Osteocyte (in vitro differentiated cells): ENCODE measurements around the gene PTPRS. TPM values are rescaled to one million over a fixed set of nuclear protein-coding genes. Genes with fewer than 3 reads are reported as not detected.

Source experiments
- DNase-seq: peaks from one replicate; pipeline ENCODE4 v3.0.0; 2021; ENCODE audit warnings: mixed read lengths; ENCODE audit not compliant: unreplicated experiment; ENCODE audit errors: extremely low spot score
- H3K27ac Mint-ChIP-seq: one replicate; pipeline ENCODE4 v1.8.0; 2021; ENCODE audit warnings: mild to moderate bottlenecking, mixed read lengths; ENCODE audit not compliant: unreplicated experiment
- H3K27me3 Mint-ChIP-seq: one replicate; pipeline ENCODE4 v1.8.0; 2021; ENCODE audit warnings: mixed read lengths; ENCODE audit not compliant: unreplicated experiment
- H3K36me3 Mint-ChIP-seq: one replicate; pipeline ENCODE4 v1.8.0; 2021; ENCODE audit warnings: mixed read lengths; ENCODE audit not compliant: unreplicated experiment
- H3K4me1 Mint-ChIP-seq: one replicate; pipeline ENCODE4 v1.8.0; 2021; ENCODE audit warnings: mixed read lengths; ENCODE audit not compliant: unreplicated experiment
- H3K4me3 Mint-ChIP-seq: one replicate; pipeline ENCODE4 v1.8.0; 2021; ENCODE audit warnings: mild to moderate bottlenecking, moderate library complexity, mixed read lengths; ENCODE audit not compliant: unreplicated experiment
- H3K9me3 Mint-ChIP-seq: one replicate; pipeline ENCODE4 v1.8.0; 2021; ENCODE audit warnings: mixed read lengths; ENCODE audit not compliant: unreplicated experiment
- CTCF ChIP-seq: fragments of 200-600 bp; sonication (generic); IDR thresholded peaks from 2 replicates; pipeline ENCODE4 v1.5.0; 2021; ENCODE audit warnings: antibody characterized with exemption, mild to moderate bottlenecking, moderate library complexity
- total RNA-seq: library from RNA; stranded (reverse); gene quantifications from 2 replicates; pipeline ENCODE4 v1.2.1, GENCODE V29; 2021

The PTPRS gene
- total RNA-seq, 1 donor from 2014 or later, result 185 TPM

- peaks cover 2% of the 10 kb centered on the region for H3K4me1 Mint-ChIP-seq
- no peaks in the 10 kb centered on the region for H3K27me3 Mint-ChIP-seq
- H3K9me3 Mint-ChIP-seq, result no peaks in the 10 kb centered on the region
- no peaks in the 10 kb centered on the region for H3K36me3 Mint-ChIP-seq
- no peak overlapping the region for H3K27ac Mint-ChIP-seq
- no peak for TF ChIP-seq CTCF
- no peak overlapping the region for H3K4me3 Mint-ChIP-seq
- no peak for DNase-seq
Observed at GRCh38 chr19:5313307-5313706, 27.3 kb downstream of the PTPRS start.

- no peak overlapping the region for H3K27ac Mint-ChIP-seq
- H3K4me3 Mint-ChIP-seq, result no peak overlapping the region
- H3K27me3 Mint-ChIP-seq, result no peaks in the 10 kb centered on the region
- no peak for DNase-seq
- no peaks in the 10 kb centered on the region for H3K9me3 Mint-ChIP-seq
- peaks cover 2% of the 10 kb centered on the region for H3K4me1 Mint-ChIP-seq
- no peak for TF ChIP-seq CTCF
- no peaks in the 10 kb centered on the region for H3K36me3 Mint-ChIP-seq
Observed at GRCh38 chr19:5312058-5312457, 28.6 kb downstream of the PTPRS start.

- no peaks in the 10 kb centered on the region for H3K4me1 Mint-ChIP-seq
- H3K36me3 Mint-ChIP-seq, result no peaks in the 10 kb centered on the region
- H3K27ac Mint-ChIP-seq, result no peak overlapping the region
- H3K27me3 Mint-ChIP-seq, result no peaks in the 10 kb centered on the region
- H3K4me3 Mint-ChIP-seq, result no peak overlapping the region
- TF ChIP-seq CTCF, result no peak
- DNase-seq, result no peak
- H3K9me3 Mint-ChIP-seq, result no peaks in the 10 kb centered on the region
Observed at GRCh38 chr19:5309438-5310204, 31.0 kb downstream of the PTPRS start.

- Mint-ChIP-seq H3K4me1 (no peaks in the 10 kb centered on the region), H3K27ac (peak overlapping the region; percentile 76), H3K9me3 (no peaks in the 10 kb centered on the region), H3K27me3 (no peaks in the 10 kb centered on the region), H3K36me3 (no peaks in the 10 kb centered on the region), H3K4me3 (no peak overlapping the region)
- DNase-seq, result no peak
- no peak for TF ChIP-seq CTCF
Observed at GRCh38 chr19:5308451-5309437, 31.9 kb downstream of the PTPRS start.

GRCh38 chr19:5307655-5308054, 33.0 kb downstream of the PTPRS start:
- no peaks in the 10 kb centered on the region for H3K4me1 Mint-ChIP-seq

More at GRCh38 chr19:5307655-5308054, 33.0 kb downstream of the PTPRS start:
- H3K4me3 Mint-ChIP-seq, result no peak overlapping the region
- no peak for DNase-seq
- no peaks in the 10 kb centered on the region for H3K9me3 Mint-ChIP-seq
- no peak for TF ChIP-seq CTCF
- no peaks in the 10 kb centered on the region for H3K36me3 Mint-ChIP-seq
- no peak overlapping the region for H3K27ac Mint-ChIP-seq
- no peaks in the 10 kb centered on the region for H3K27me3 Mint-ChIP-seq
